Type B pancreatic cell (in vitro differentiated cells): ENCODE measurements around the gene RAPGEF6. TPM values are rescaled to one million over a fixed set of nuclear protein-coding genes. Genes with fewer than 3 reads are reported as not detected.
A peak's percentile ranks its signal among the peaks of the same experiment; 100 is the strongest.

Source experiments
- DNase-seq: peaks from one replicate; pipeline ENCODE4 v3.0.0; 2021; ENCODE audit warnings: mixed read lengths; ENCODE audit not compliant: unreplicated experiment; ENCODE audit errors: extremely low spot score
- H3K27ac Mint-ChIP-seq: 2 replicates; pipeline ENCODE4 v1.8.0; 2021; ENCODE audit warnings: mild to moderate bottlenecking, mixed read lengths
- H3K27me3 Mint-ChIP-seq: 2 replicates; pipeline ENCODE4 v1.8.0; 2021; ENCODE audit warnings: mixed read lengths
- H3K36me3 Mint-ChIP-seq: 2 replicates; pipeline ENCODE4 v1.8.0; 2021; ENCODE audit warnings: mixed read lengths
- H3K4me1 Mint-ChIP-seq: one replicate; pipeline ENCODE4 v1.8.0; 2021; ENCODE audit warnings: mixed read lengths; ENCODE audit not compliant: unreplicated experiment
- H3K4me3 Mint-ChIP-seq: 2 replicates; pipeline ENCODE4 v1.8.0; 2021; ENCODE audit warnings: mild to moderate bottlenecking, mixed read lengths
- H3K9me3 Mint-ChIP-seq: 2 replicates; pipeline ENCODE4 v1.8.0; 2021; ENCODE audit warnings: mixed read lengths
- total RNA-seq: library from RNA; stranded (reverse); gene quantifications from 2 replicates; pipeline ENCODE4 v1.2.1, GENCODE V29; 2021; ENCODE audit warnings: low replicate concordance
- TF ChIP-seq, protein P1 (sequence below): fragments of 200-600 bp; sonication (generic); conservative IDR thresholded peaks from 2 replicates; pipeline ENCODE4 v1.5.0; 2021; ENCODE audit warnings: antibody characterized with exemption, mild to moderate bottlenecking

RAPGEF6 gene
- total RNA-seq, 1 donor from 2014 or later: 23.4 TPM

- Mint-ChIP-seq H3K27ac (peak overlapping the region; percentile 97), H3K27me3 (no peaks in the 10 kb centered on the region), H3K4me1 (peaks cover 13% of the 10 kb centered on the region), H3K9me3 (no peaks in the 10 kb centered on the region), H3K4me3 (peak overlapping the region; percentile 96), H3K36me3 (no peaks in the 10 kb centered on the region)
- no peak for DNase-seq
- TF ChIP-seq, protein P1, sequence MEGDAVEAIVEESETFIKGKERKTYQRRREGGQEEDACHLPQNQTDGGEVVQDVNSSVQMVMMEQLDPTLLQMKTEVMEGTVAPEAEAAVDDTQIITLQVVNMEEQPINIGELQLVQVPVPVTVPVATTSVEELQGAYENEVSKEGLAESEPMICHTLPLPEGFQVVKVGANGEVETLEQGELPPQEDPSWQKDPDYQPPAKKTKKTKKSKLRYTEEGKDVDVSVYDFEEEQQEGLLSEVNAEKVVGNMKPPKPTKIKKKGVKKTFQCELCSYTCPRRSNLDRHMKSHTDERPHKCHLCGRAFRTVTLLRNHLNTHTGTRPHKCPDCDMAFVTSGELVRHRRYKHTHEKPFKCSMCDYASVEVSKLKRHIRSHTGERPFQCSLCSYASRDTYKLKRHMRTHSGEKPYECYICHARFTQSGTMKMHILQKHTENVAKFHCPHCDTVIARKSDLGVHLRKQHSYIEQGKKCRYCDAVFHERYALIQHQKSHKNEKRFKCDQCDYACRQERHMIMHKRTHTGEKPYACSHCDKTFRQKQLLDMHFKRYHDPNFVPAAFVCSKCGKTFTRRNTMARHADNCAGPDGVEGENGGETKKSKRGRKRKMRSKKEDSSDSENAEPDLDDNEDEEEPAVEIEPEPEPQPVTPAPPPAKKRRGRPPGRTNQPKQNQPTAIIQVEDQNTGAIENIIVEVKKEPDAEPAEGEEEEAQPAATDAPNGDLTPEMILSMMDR: no peak
Observed at GRCh38 chr5:131634238-131634637, 791 bp downstream of the RAPGEF6 start.

- H3K36me3 Mint-ChIP-seq: no peaks in the 10 kb centered on the region
- no peaks in the 10 kb centered on the region for H3K9me3 Mint-ChIP-seq
- DNase-seq: no peak
- peak overlapping the region; percentile 96 for H3K4me3 Mint-ChIP-seq
- H3K27me3 Mint-ChIP-seq: no peaks in the 10 kb centered on the region
- H3K4me1 Mint-ChIP-seq: peaks cover 13% of the 10 kb centered on the region
- peak overlapping the region; percentile 97 for H3K27ac Mint-ChIP-seq
- TF ChIP-seq, protein P1: no peak
Observed at GRCh38 chr5:131633830-131634229, 1.2 kb downstream of the RAPGEF6 start.

GRCh38 chr5:131630963-131631350 lies 4.1 kb downstream of the RAPGEF6 start:
- Mint-ChIP-seq H3K9me3 (no peaks in the 10 kb centered on the region), H3K27me3 (no peaks in the 10 kb centered on the region), H3K4me1 (peaks cover 12% of the 10 kb centered on the region), H3K27ac (no peak overlapping the region), H3K36me3 (peaks cover 5% of the 10 kb centered on the region), H3K4me3 (no peak overlapping the region)
- TF ChIP-seq, protein P1: no peak
- no peak for DNase-seq

- TF ChIP-seq, protein P1: no peak
- peaks cover 7% of the 10 kb centered on the region for H3K36me3 Mint-ChIP-seq
- H3K4me1 Mint-ChIP-seq: peaks cover 12% of the 10 kb centered on the region
- H3K9me3 Mint-ChIP-seq: no peaks in the 10 kb centered on the region
- no peaks in the 10 kb centered on the region for H3K27me3 Mint-ChIP-seq
- no peak overlapping the region for H3K27ac Mint-ChIP-seq
- DNase-seq: no peak
- H3K4me3 Mint-ChIP-seq: no peak overlapping the region
Observed at GRCh38 chr5:131630208-131630962, 4.6 kb downstream of the RAPGEF6 start.

GRCh38 chr5:131628990-131629389 lies 6.0 kb downstream of the RAPGEF6 start:
- Mint-ChIP-seq H3K4me3 (no peak overlapping the region), H3K4me1 (peaks cover 5% of the 10 kb centered on the region), H3K27me3 (no peaks in the 10 kb centered on the region)

More at GRCh38 chr5:131628990-131629389, 6.0 kb downstream of the RAPGEF6 start:
- Mint-ChIP-seq H3K36me3 (peaks cover 12% of the 10 kb centered on the region), H3K9me3 (no peaks in the 10 kb centered on the region), H3K27ac (peak overlapping the region; percentile 35)
- TF ChIP-seq, protein P1: no peak
- DNase-seq: no peak
